Measurements from ENCODE around the gene YIPF1. TPM values are rescaled to one million over a fixed set of nuclear protein-coding genes. Genes with fewer than 3 reads are reported as not detected.

The YIPF1 gene
- total RNA-seq, 1 experiment from 2014 or later = 21.9 TPM

- TF ChIP-seq FOXP4 (CRISPR knock-in tag; IDR thresholded peaks at IDR 0.05) (0 out of 2 replicates have a peak, but pooled peaks have one; percentile 18), TEAD1 (CRISPR knock-in tag; IDR thresholded peaks at IDR 0.05) (no peak; the same call in 1 of the 2 replicates), ATF1 (CRISPR knock-in tag; IDR thresholded peaks at IDR 0.05) (0 out of 2 replicates have a peak, but pooled peaks have one; percentile 22), TP53 (CRISPR knock-in tag; IDR thresholded peaks at IDR 0.05) (no peak), GRHL2 (CRISPR knock-in tag; IDR thresholded peaks at IDR 0.05; ENCODE audit: insufficient replicate concordance, severe bottlenecking) (no peak), MLX (CRISPR knock-in tag; IDR thresholded peaks at IDR 0.05) (peak; percentile 60; the same call in 1 of the 2 replicates), USF1 (CRISPR knock-in tag; IDR thresholded peaks at IDR 0.05) (peak; percentile 45; the same call in 1 of the 2 replicates), ZNF532 (CRISPR knock-in tag; IDR thresholded peaks at IDR 0.05; ENCODE audit: borderline replicate concordance) (no peak), CREM (CRISPR knock-in tag; IDR thresholded peaks at IDR 0.05) (no peak), ATF3 (CRISPR knock-in tag; conservative IDR thresholded peaks at IDR 0.05) (no peak), FOXJ3 (CRISPR knock-in tag; IDR thresholded peaks at IDR 0.05; ENCODE audit: borderline replicate concordance) (no peak), ZNF416 (CRISPR knock-in tag; IDR thresholded peaks at IDR 0.05) (no peak), SP1 (CRISPR knock-in tag; conservative IDR thresholded peaks at IDR 0.05) (peak; percentile 77; the same call in 1 of the 2 replicates), RELA (CRISPR knock-in tag; IDR thresholded peaks at IDR 0.05; ENCODE audit: borderline replicate concordance) (0 out of 2 replicates have a peak, but pooled peaks have one; percentile 57), ZNF396 (CRISPR knock-in tag; IDR thresholded peaks at IDR 0.05; ENCODE audit: borderline replicate concordance) (no peak), ZMAT4 (CRISPR knock-in tag; IDR thresholded peaks at IDR 0.05) (no peak), ZNF263 (CRISPR knock-in tag; IDR thresholded peaks at IDR 0.05; ENCODE audit: low read depth) (no peak), SMAD4 (CRISPR knock-in tag; IDR thresholded peaks at IDR 0.05) (no peak), ZNF138 (CRISPR knock-in tag; conservative IDR thresholded peaks at IDR 0.05) (no peak), NFE2L1 (CRISPR knock-in tag; IDR thresholded peaks at IDR 0.05) (no peak), E2F4 (CRISPR knock-in tag; IDR thresholded peaks at IDR 0.05; ENCODE audit: borderline replicate concordance, low read depth) (peak; percentile 74), HMGXB4 (CRISPR knock-in tag; IDR thresholded peaks at IDR 0.05) (peak; percentile 89)
Observed at GRCh38 chr1:53837924-53838653, 51.5 kb downstream of the YIPF1 start, which contains the start of gene NDC1 (continued).
